ENCODE measurements around the gene CYP2A6.

DNA sequence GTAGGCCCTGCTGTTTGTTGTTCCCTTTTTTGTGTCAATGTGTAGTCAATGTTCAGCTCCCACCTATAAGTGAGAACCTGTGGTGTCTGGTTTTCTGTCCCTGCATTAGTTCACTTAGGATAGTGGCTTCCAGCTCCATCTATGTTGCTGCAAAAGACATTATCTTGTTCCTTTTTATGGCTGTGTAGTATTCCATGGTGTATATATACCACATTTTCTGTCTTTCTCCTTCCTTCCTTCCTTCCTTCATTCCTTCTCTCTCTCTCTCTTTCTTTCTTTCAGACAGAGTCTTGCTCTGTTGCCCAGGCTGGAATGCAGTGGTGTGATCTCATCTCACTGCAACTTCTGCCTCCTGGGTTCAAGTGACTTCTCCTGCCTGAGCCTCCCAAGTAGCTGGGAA is 21.0 kb downstream of the CYP2A6 start:
- TF ChIP-seq EZH2 (IDR thresholded peaks at IDR 0.05) (no peak), POLR2AphosphoS5 (IDR thresholded peaks at IDR 0.05; ENCODE audit: borderline replicate concordance, low read depth, low read length) (no peak)
